Measurements from ENCODE around the gene PRICKLE2. TPM values are rescaled to one million over a fixed set of nuclear protein-coding genes. Genes with fewer than 3 reads are reported as not detected.

Gene PRICKLE2
- 0.32 and 1.2 TPM in 2 replicates for total RNA-seq (2014; rRNA removed; shearing (Covaris generic))

DNA sequence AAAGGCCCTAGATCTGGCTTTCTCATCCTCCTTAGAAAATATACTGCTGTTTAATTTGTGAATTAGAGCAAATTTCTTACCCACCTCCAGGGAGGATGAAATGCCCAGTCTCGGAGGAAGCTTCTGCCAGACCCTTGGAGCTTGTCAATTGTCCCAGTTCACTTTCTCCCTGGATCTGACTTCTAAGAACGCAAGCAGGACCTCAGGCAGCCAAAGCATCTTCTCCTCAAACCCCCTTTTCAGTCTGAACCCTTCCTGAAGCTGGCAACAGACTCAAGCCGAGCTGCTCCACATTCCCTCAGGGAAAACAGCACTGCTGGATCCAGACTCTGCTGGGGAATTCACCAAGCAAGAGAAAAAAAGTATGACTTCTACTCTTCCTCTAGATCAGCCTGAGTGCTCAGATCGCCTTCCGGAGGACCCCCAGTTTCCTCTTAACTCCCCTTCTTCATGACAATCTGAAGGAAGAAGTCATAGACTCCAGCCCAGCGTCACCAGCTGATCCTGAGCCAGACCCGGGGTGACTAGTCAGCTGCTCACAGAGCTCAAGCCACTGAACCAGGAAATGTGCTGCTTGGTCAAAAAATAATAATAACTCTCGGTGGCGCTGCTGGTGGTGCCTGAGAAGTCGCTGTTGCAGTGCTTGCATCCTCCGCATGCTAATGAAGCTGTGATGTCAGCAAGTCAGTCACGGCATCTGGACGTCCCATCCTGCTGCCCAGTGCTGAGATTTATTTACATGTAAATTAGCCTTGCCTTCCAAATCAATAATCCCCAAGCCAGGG, at the start of gene PRICKLE2:
Gene PRICKLE2 (minus strand): TSS at position 641 of the 785 bp plus-strand sequence. CDS start 26,539 bp downstream, outside the sequence.

Small RNA genes within 50 kb of the gene (small RNA-seq; reads per million reads assigned to genes)
- gene RF00012 = 0.54 reads per million, percentile 29 among the genes with 10 or more reads in this experiment

Other genes starting within 250 kb of the PRICKLE2 start
- 158 and 174 TPM in 2 replicates for gene PSMD6, start 202.0 kb downstream of the PRICKLE2 start, total RNA-seq (2014; rRNA removed; shearing (Covaris generic))